Muscle of leg (tissue), 11 donors: ENCODE measurements around the gene CAPN2. TPM values are rescaled to one million over a fixed set of nuclear protein-coding genes. Genes with fewer than 3 reads are reported as not detected.

Source experiments
- DNase-seq: peaks from one replicate; pipeline ENCODE4 v3.0.0; 2013
- H3K27ac ChIP-seq: one replicate; pipeline ENCODE4 v1.5.1; 2013; ENCODE audit warnings: mild to moderate bottlenecking, low read length, control low read depth
- H3K27me3 ChIP-seq: one replicate; pipeline ENCODE4 v1.6.1; 2013; ENCODE audit warnings: low read length; ENCODE audit not compliant: control insufficient read depth, insufficient read depth
- H3K36me3 ChIP-seq: one replicate; pipeline ENCODE4 v1.6.1; 2013; ENCODE audit warnings: low read length; ENCODE audit not compliant: control insufficient read depth, insufficient read depth
- H3K4me1 ChIP-seq: one replicate; pipeline ENCODE4 v1.6.1; 2013; ENCODE audit warnings: low read length; ENCODE audit not compliant: control insufficient read depth, insufficient read depth
- H3K4me3 ChIP-seq: one replicate; pipeline ENCODE4 v1.5.1; 2013; ENCODE audit warnings: low read length, control low read depth
- H3K9me3 ChIP-seq: replicated peaks from 2 replicates; pipeline ENCODE4 v1.6.1; 2013; ENCODE audit warnings: low read depth, low read length; ENCODE audit not compliant: control insufficient read depth
- WGBS: methylation state at CpG from one replicate; pipeline ENCODE4 v1.1.5; 2013; ENCODE audit warnings: missing lambda C conversion rate; ENCODE audit not compliant: insufficient coverage; 5-methylcytosine and 5-hydroxymethylcytosine counted together
- polyA plus RNA-seq, 8 donors: library from polyadenylated mRNA; unstranded; fragments of 120-200 nt; gene quantifications; one replicate each; pipeline versions ENCODE4 v1.2.1 to v1.2.3, GENCODE V29; 2013; ENCODE audit warnings: inconsistent platforms in 1 of 8, low replicate concordance in 1 of 8; ENCODE audit not compliant: insufficient read length in 8 of 8, insufficient read depth in 1 of 8
- total RNA-seq: library from RNA; stranded (reverse); fragments of 120-200 nt; gene quantifications from one replicate; pipeline ENCODE4 v1.2.4, GENCODE V29; 2013

The CAPN2 gene
- total and polyA plus RNA-seq, 9 donors, result 82.6 to 130 (median 99.1) TPM

GRCh38 chr1:223700942-223701637 is 11.2 kb upstream of the CAPN2 start:
- H3K27ac ChIP-seq, result peak overlapping the region; percentile 38
- peaks cover 19% of the 10 kb centered on the region for H3K4me1 ChIP-seq
- no peaks in the 10 kb centered on the region for H3K27me3 ChIP-seq
- 44% methylated on average over 5 of the region's 8 CpGs for WGBS
- H3K36me3 ChIP-seq, result no peaks in the 10 kb centered on the region
- no peaks in the 10 kb centered on the region for H3K9me3 ChIP-seq
- no peak overlapping the region for H3K4me3 ChIP-seq
- peak; percentile 37 for DNase-seq

GRCh38 chr1:223702735-223703667 is 9.3 kb upstream of the CAPN2 start:
- no peak for DNase-seq
- H3K36me3 ChIP-seq, result no peaks in the 10 kb centered on the region
- no peaks in the 10 kb centered on the region for H3K27me3 ChIP-seq
- 69% methylated on average over 3 of the region's 4 CpGs for WGBS
- H3K4me1 ChIP-seq, result peaks cover 38% of the 10 kb centered on the region
- no peak overlapping the region for H3K27ac ChIP-seq
- no peak overlapping the region for H3K4me3 ChIP-seq
- H3K9me3 ChIP-seq, result no peaks in the 10 kb centered on the region

- no peak for DNase-seq
- no peak overlapping the region for H3K4me3 ChIP-seq
- H3K27me3 ChIP-seq, result no peaks in the 10 kb centered on the region
- H3K4me1 ChIP-seq, result peaks cover 40% of the 10 kb centered on the region
- no peaks in the 10 kb centered on the region for H3K36me3 ChIP-seq
- no peak overlapping the region for H3K27ac ChIP-seq
- no CpG with 5 or more reads among the region's 1 CpG for WGBS
- H3K9me3 ChIP-seq, result no peaks in the 10 kb centered on the region
These were observed 8.7 kb upstream of the CAPN2 start for GRCh38 chr1:223703668-223704013.

- Histone ChIP-seq H3K36me3 (no peaks in the 10 kb centered on the region), H3K27ac (peak overlapping the region; percentile 91), H3K4me1 (peaks cover 43% of the 10 kb centered on the region), H3K27me3 (no peaks in the 10 kb centered on the region), H3K9me3 (no peaks in the 10 kb centered on the region), H3K4me3 (no peak overlapping the region)
- WGBS, result 58% methylated on average over 1 of the region's 8 CpGs
- DNase-seq, result peak; percentile 25
These were observed 7.1 kb upstream of the CAPN2 start for GRCh38 chr1:223704921-223705878.

GRCh38 chr1:223706077-223706973 is 6.0 kb upstream of the CAPN2 start:
- Histone ChIP-seq H3K4me3 (no peak overlapping the region), H3K36me3 (no peaks in the 10 kb centered on the region), H3K27ac (peak overlapping the region; percentile 91), H3K9me3 (no peaks in the 10 kb centered on the region), H3K27me3 (no peaks in the 10 kb centered on the region), H3K4me1 (peaks cover 42% of the 10 kb centered on the region)
- DNase-seq, result peak; percentile 89
- WGBS, result 72% methylated on average over 4 of the region's 12 CpGs

GRCh38 chr1:223707256-223708000 is 4.9 kb upstream of the CAPN2 start:
- Histone ChIP-seq H3K9me3 (no peaks in the 10 kb centered on the region), H3K4me3 (no peak overlapping the region), H3K36me3 (no peaks in the 10 kb centered on the region), H3K4me1 (peaks cover 48% of the 10 kb centered on the region), H3K27me3 (no peaks in the 10 kb centered on the region), H3K27ac (peak overlapping the region; percentile 91)
- WGBS, result 46% methylated on average over 4 of the region's 6 CpGs
- peak; percentile 89 for DNase-seq

GRCh38 chr1:223708001-223708359 is 4.4 kb upstream of the CAPN2 start:
- no peaks in the 10 kb centered on the region for H3K27me3 ChIP-seq
- peak overlapping the region; percentile 91 for H3K27ac ChIP-seq
- no peak overlapping the region for H3K4me3 ChIP-seq
- H3K36me3 ChIP-seq, result no peaks in the 10 kb centered on the region
- peaks cover 48% of the 10 kb centered on the region for H3K4me1 ChIP-seq
- H3K9me3 ChIP-seq, result no peaks in the 10 kb centered on the region
- DNase-seq, result no peak
- 79% methylated on average over 4 of the region's 5 CpGs for WGBS

- peak overlapping the region; percentile 7 for H3K27ac ChIP-seq
- 100% methylated on average over 3 of the region's 3 CpGs for WGBS
- no peaks in the 10 kb centered on the region for H3K36me3 ChIP-seq
- DNase-seq, result peak; percentile 36
- H3K9me3 ChIP-seq, result no peaks in the 10 kb centered on the region
- no peak overlapping the region for H3K4me3 ChIP-seq
- peaks cover 54% of the 10 kb centered on the region for H3K4me1 ChIP-seq
- no peaks in the 10 kb centered on the region for H3K27me3 ChIP-seq
These were observed 3.6 kb upstream of the CAPN2 start for GRCh38 chr1:223708651-223709268.
